ENCODE results near the gene MAN1C1.

MAN1C1 gene

GRCh38 chr1:25675729-25676476 is 59.3 kb downstream of the MAN1C1 start:
- TF ChIP-seq CTCF (IDR thresholded peaks at IDR 0.05; ENCODE audit: insufficient read depth, low read length, poor library complexity, severe bottlenecking) = no peak
- TF ChIP-seq EZH2phosphoT487 (conservative IDR thresholded peaks at IDR 0.05; ENCODE audit: low read length) = no peak
- Histone ChIP-seq H3K36me3 (ENCODE audit: low read length) (no peaks in the 10 kb centered on the region), H3K27me3 (ENCODE audit: low read length) (no peaks in the 10 kb centered on the region), H3K4me3 (ENCODE audit: insufficient read depth, low read length, poor library complexity, severe bottlenecking) (no peak overlapping the region), H3K9me2 (replicated peaks; ENCODE audit: insufficient read depth, low read length) (no peaks in the 10 kb centered on the region), H3K4me2 (ENCODE audit: low read depth, low read length, poor library complexity, severe bottlenecking) (no peak overlapping the region), H3K9ac (ENCODE audit: low read length) (no peak overlapping the region), H3K27ac (ENCODE audit: low read depth, low read length) (no peak overlapping the region), H4K20me1 (ENCODE audit: low read depth, low read length) (no peaks in the 10 kb centered on the region), H2AFZ (ENCODE audit: low read depth, low read length, severe bottlenecking) (no peak overlapping the region), H3K9me3 (ENCODE audit: insufficient read depth, low read length) (no peaks in the 10 kb centered on the region), H3K79me2 (ENCODE audit: insufficient read depth, low read length) (no peaks in the 10 kb centered on the region), H3F3A (ENCODE audit: insufficient read depth) (no peaks in the 10 kb centered on the region)

GRCh38 chr1:25676488-25676887 is 59.9 kb downstream of the MAN1C1 start:
- no peaks in the 10 kb centered on the region for H3K79me2 ChIP-seq (ENCODE audit: insufficient read depth, low read length)
- H3K9ac ChIP-seq (ENCODE audit: low read length) = no peak overlapping the region
- H3K9me3 ChIP-seq (ENCODE audit: insufficient read depth, low read length) = no peaks in the 10 kb centered on the region
- no peaks in the 10 kb centered on the region for H3K36me3 ChIP-seq (ENCODE audit: low read length)
- no peak for TF ChIP-seq CTCF (IDR thresholded peaks at IDR 0.05; ENCODE audit: insufficient read depth, low read length, poor library complexity, severe bottlenecking)
- no peak for TF ChIP-seq EZH2phosphoT487 (conservative IDR thresholded peaks at IDR 0.05; ENCODE audit: low read length)
- H3K9me2 ChIP-seq (replicated peaks; ENCODE audit: insufficient read depth, low read length) = no peaks in the 10 kb centered on the region
- H4K20me1 ChIP-seq (ENCODE audit: low read depth, low read length) = no peaks in the 10 kb centered on the region
- no peak overlapping the region for H2AFZ ChIP-seq (ENCODE audit: low read depth, low read length, severe bottlenecking)
- no peak overlapping the region for H3K4me3 ChIP-seq (ENCODE audit: insufficient read depth, low read length, poor library complexity, severe bottlenecking)
- no peaks in the 10 kb centered on the region for H3F3A ChIP-seq (ENCODE audit: insufficient read depth)
- no peak overlapping the region for H3K27ac ChIP-seq (ENCODE audit: low read depth, low read length)
- no peak overlapping the region for H3K4me2 ChIP-seq (ENCODE audit: low read depth, low read length, poor library complexity, severe bottlenecking)
- H3K27me3 ChIP-seq (ENCODE audit: low read length) = no peaks in the 10 kb centered on the region

- H3K9me2 ChIP-seq (replicated peaks; ENCODE audit: insufficient read depth, low read length) = no peaks in the 10 kb centered on the region
- H2AFZ ChIP-seq (ENCODE audit: low read depth, low read length, severe bottlenecking) = no peak overlapping the region
- H3K27ac ChIP-seq (ENCODE audit: low read depth, low read length) = no peak overlapping the region
- H4K20me1 ChIP-seq (ENCODE audit: low read depth, low read length) = no peaks in the 10 kb centered on the region
- no peak for TF ChIP-seq EZH2phosphoT487 (conservative IDR thresholded peaks at IDR 0.05; ENCODE audit: low read length)
- TF ChIP-seq CTCF (IDR thresholded peaks at IDR 0.05; ENCODE audit: insufficient read depth, low read length, poor library complexity, severe bottlenecking) = no peak
- no peaks in the 10 kb centered on the region for H3K9me3 ChIP-seq (ENCODE audit: insufficient read depth, low read length)
- no peak overlapping the region for H3K4me3 ChIP-seq (ENCODE audit: insufficient read depth, low read length, poor library complexity, severe bottlenecking)
- H3K36me3 ChIP-seq (ENCODE audit: low read length) = no peaks in the 10 kb centered on the region
- H3K9ac ChIP-seq (ENCODE audit: low read length) = no peak overlapping the region
- H3F3A ChIP-seq (ENCODE audit: insufficient read depth) = no peaks in the 10 kb centered on the region
- H3K27me3 ChIP-seq (ENCODE audit: low read length) = no peaks in the 10 kb centered on the region
- H3K4me2 ChIP-seq (ENCODE audit: low read depth, low read length, poor library complexity, severe bottlenecking) = no peak overlapping the region
- H3K79me2 ChIP-seq (ENCODE audit: insufficient read depth, low read length) = no peaks in the 10 kb centered on the region
Observed at GRCh38 chr1:25677193-25677773, 60.7 kb downstream of the MAN1C1 start.
